Hippocampal formation (tissue), 2 donors: Measurements from ENCODE around the gene SLC25A3.
"Not testable (repeated sequence)": the region's sequence is repeated elsewhere in the genome, so short reads cannot be mapped to it uniquely, and the experiment has no call there.

Source experiments
- DNase-seq, 2 donors: peaks; one replicate each; lab custom pipeline; 2025; lab: John Stamatoyannopoulos, UW

Gene SLC25A3

DNA sequence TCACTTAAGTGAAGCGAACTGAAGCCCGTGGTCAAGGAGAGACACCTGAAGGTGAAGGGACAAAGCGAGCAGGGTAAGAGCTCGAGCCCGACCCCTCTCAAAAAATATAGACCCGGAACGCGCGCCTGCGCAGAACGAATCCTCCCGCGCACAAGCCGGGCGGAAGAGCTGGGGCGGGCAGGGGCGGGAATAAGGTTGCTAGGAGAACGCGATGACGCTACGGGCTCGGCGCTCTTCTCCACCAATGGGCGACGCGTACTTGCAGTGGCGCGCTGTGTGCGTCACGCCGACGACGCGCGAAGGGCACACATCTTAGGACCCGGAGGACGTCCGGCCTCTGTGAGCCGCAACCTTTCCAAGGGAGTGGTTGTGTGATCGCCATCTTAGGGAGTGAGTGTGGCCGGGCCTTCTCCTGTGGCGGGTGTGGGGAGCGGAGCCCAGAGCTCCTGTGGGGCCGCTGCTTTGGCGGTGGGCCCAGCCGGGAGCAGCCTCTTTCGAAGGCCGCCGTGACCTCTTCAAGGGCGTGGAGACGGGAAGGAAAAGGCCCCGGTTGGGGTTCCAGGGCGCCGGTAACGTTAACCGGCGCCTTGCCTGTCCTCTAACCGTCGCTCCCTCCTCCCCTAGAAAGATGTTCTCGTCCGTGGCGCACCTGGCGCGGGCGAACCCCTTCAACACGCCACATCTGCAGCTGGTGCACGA, at the start of gene SLC25A3:
SLC25A3 (plus strand) TSS at position 336 of the 699 bp plus-strand sequence; CDS start at position 629, 293 bp downstream.
- peak; percentile 94 to 98 for DNase-seq

DNA sequence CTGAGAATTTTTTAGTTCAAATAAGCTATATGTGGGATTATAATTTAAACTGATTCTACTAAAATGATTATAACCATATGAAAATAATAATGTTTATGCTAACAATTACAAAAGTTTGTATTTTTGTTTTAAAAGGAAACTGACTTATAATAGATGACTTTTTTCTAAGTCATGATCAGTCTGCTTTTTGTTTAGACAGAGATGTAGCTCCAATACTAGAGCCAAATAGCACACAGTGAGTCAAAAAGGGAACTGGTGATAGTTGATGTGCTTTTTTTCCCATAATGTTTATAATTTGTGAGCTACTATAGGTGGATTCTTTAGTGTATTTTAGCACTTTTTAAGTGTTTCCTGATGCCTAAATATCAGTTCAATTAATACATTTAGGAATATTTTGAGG, 49.8 kb upstream of the SLC25A3 start:
- DNase-seq = no peak

DNA sequence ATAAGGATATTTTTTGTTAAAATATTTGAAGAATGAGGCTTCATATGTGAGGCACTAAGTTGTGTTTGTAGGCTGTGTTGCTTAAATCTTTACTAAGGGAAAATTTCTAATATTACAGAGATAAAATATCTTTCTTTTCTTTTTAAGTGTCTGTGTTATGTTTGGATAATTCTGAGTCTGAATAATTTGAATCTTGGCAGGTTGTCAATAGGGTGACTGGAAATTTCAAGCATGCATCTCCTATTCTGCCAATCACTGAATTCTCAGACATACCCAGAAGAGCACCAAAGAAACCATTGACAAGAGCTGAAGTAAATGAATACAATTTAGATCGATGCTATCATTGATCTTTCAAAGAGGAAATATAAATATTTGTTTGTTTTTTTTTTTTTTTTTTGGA, 48.7 kb upstream of the SLC25A3 start:
- no peak for DNase-seq

DNA sequence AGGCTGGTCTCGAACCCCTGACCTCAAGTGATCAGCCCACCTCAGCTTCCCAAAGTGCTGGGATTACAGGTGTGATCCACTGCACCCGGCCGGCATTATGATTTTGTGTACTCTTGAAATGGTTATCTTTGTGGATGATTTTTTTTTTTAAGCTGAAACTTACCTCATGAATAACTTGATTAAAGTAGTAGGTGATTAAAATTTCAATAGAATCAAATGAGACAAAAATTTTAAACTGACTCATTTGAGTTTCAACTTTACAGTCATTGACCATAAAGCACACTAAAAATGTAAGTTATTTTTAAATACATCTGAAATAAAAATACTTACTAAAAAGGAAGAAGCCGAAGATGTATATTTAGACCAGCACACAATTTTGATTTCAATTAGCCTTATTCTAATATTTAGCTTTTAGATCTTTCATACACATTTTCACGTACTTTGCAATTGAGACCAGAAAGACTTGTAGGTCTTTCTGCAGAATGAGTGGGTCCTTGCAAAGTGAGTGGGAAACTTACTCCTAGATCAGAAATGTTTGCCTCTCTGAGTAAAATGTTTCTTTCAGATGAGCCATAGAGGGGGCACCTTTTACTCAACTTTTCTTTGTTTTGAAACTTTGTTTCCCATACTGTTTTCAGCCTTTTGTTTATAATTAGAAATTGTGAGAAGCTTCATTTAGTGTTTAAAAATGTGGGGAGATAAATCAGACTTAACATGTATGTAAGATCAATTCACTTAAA, 43.9 kb upstream of the SLC25A3 start:
- DNase-seq = no peak

- no peak for DNase-seq
Measured at GRCh38 chr12:98551787-98552186, 41.7 kb upstream of the SLC25A3 start.

DNA sequence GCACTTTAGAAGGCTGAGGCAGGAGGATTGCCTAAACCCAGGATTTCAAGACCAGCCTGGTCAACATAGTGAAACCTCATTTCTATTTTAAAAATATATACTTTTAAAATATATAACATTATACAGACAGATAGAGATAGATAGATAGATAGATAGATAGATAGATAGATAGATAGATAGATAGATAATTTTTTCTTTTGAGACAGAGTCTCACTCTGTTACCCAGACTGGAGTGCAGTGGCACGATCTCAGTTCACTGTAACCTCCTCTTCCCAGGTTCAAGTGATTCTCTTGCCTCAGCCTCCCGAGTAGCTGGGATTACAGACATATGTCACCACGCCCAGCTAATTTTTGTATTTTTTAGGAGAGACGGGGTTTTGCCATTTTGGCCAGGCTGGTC, 35.4 kb upstream of the SLC25A3 start:
- not testable (repeated sequence) for DNase-seq

GRCh38 chr12:98559666-98560065, 33.8 kb upstream of the SLC25A3 start:
- peak; percentile 23 to 74 for DNase-seq

DNA sequence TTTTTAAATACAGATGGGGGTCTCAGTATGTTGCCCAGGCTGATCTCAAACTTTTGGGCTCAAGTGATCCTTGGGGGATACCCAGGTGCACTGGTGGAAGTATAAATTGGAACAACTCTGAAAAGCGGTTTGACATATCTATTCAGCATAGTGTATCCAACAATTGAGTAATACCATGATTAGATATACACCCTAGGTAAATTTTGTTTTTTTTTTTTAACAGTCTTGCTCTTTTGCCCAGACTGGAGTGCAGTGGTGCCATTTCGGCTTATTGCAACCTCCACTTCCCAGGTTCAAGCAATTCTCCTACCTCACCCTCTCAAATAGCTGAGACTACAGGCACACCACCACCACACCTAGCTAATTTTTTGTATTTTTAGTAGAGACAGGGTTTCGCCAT, 31.6 kb upstream of the SLC25A3 start:
- no peak for DNase-seq

- no peak for DNase-seq
Measured at GRCh38 chr12:98572010-98572409, 21.5 kb upstream of the SLC25A3 start.

DNA sequence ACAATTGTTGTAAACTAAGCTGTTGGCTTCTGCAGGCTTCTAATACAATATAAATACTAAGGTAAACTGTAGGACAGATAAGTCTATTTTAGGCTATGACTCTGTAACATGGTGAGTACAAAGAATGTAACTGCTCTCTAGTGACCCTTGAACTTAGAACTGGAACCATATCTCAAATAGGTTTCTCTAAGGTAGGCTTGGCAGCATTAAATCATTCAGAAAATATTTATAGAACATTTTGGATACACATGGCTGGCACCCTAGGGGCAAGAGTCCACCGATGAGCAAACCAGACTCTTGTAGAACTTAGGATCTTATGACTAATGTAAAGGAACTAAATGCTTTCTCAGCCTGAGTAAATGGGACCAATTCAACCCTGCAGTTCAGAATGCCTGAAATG, 19.4 kb upstream of the SLC25A3 start:
- DNase-seq = no peak

GRCh38 chr12:98575013-98575412, 18.5 kb upstream of the SLC25A3 start:
- no peak for DNase-seq

GRCh38 chr12:98576795-98577194, 16.7 kb upstream of the SLC25A3 start:
- not testable (repeated sequence) for DNase-seq

DNA sequence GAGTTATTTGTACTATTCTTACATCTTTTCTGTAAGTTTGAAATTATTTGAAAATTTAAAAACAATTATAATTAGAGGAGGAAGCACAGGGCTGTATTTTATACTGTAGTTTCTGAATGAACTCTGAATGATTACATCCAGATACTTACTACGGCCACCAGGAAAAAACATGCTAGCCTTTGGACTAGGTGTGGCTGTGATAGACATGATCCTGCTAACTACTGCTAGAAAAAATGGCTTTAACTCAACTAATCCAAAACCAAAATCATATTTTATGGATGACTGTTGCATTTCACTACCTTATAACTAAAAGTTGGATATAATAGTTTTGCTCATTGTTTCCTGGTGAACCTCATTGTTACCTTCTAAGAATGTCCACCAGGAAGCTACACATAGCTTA, 15.1 kb upstream of the SLC25A3 start:
- no peak for DNase-seq

GRCh38 chr12:98578821-98579220, 14.7 kb upstream of the SLC25A3 start:
- DNase-seq = no peak

GRCh38 chr12:98579347-98579746, 14.1 kb upstream of the SLC25A3 start:
- no peak for DNase-seq

DNA sequence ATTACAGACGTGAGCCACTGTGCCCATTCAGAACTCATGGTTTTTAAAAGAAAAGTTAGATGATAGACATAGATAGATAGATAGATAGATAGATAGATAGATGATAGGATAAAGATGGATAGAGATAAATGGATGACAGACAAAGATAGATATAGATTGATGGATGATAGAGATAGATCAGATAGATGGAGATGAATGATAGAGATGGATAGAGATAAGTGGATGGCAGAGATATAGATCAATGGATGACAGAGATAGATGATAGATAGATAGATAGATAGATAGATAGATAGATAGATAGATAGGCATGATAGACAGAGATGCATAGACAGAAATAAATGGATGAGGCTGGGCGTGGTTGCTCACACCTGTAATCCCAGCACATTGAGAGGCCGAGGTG, 13.7 kb upstream of the SLC25A3 start:
- no peak for DNase-seq

GRCh38 chr12:98580695-98581094, 12.8 kb upstream of the SLC25A3 start:
- DNase-seq = no peak

GRCh38 chr12:98581101-98581500, 12.4 kb upstream of the SLC25A3 start:
- no peak for DNase-seq

DNA sequence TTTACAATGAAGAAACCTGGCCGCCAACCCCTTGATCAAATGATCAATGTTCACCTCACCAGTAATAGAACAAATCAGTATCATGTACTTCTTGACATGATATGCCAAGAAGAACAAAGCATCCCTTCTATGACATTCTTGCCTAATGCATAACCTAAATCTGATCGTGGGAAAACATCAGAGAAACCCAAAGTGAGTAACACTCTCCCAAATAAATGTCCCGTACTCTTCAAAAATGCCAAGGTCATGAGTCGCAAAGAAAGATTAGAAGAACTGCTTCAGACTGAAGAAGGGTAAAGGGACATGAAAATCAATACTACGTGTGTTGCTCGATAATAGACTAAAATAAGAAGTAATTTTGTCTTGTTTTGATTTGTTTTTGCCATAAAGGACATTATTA, 11.4 kb upstream of the SLC25A3 start:
- no peak for DNase-seq

DNA sequence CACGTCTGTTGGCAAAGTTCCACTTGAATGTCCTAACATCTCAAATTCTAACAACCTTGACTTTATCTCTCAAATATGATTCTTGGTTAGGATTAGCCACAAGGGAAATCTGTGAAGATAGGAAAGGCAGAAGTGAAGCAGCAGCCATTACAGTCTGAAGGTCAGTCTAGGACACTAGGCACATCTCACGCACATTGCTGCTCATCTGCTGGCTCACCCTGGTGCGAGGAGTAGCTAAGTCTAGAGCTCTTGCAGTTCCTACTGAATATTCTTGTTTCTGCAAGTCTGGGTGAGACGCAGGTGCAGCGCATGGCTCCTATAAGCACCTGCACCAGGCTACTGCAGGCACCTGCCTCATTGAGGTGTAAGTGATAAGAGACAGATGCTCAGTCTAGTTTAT, 6.4 kb upstream of the SLC25A3 start:
- no peak for DNase-seq

GRCh38 chr12:98591209-98591608, 2.3 kb upstream of the SLC25A3 start:
- no peak for DNase-seq

GRCh38 chr12:98592825-98593322, 612 bp upstream of the SLC25A3 start:
- no peak for DNase-seq
